ENCODE data around the gene NOL3.
A peak's percentile ranks its signal among the peaks of the same experiment; 100 is the strongest.

NOL3 gene

GRCh38 chr16:67155295-67156142 lies 14.8 kb upstream of the NOL3 start:
- DNase-seq (ENCODE audit: low read depth) = peak; percentile 50

DNA sequence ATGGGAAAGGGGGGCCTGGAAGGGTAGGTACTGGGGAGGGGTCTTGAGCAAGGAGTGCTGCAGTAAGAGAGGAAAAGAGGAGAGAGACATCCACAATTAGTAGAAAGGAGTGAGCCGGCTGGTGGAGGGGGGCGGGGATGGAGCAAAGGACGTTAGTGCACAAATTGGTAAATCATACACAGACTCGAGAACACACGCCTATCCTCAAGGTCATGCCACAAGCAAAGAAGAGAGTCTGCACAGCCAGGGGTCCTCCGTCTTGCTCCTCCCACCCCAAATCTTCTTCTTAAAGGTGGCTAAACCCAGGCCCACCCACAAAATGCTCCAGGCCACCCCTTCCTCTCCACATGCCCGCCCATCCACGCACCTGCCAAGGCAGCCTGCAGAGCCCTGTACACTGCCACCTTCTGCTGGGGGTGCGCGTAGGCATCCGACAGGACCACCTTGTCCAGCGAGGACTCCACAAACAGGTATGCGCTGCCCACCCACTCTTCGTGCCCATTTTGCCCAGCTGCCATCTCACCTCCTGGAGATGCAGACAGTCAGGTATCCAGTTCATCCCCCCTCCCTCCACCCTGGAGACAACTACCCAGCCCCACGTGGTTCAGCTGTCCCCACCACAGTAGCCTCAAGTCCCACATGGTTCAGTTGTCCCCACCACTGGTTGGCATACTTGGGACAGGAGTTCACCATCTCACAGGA lies 14.0 kb upstream of the NOL3 start:
- no peak for DNase-seq (ENCODE audit: low read depth)

GRCh38 chr16:67157106-67157748 lies 13.1 kb upstream of the NOL3 start:
- no peak for DNase-seq (ENCODE audit: low read depth)

GRCh38 chr16:67157892-67158635 lies 12.3 kb upstream of the NOL3 start:
- DNase-seq (ENCODE audit: low read depth) = no peak

GRCh38 chr16:67158637-67159600 lies 11.4 kb upstream of the NOL3 start:
- DNase-seq (ENCODE audit: low read depth) = peak; percentile 63

DNA sequence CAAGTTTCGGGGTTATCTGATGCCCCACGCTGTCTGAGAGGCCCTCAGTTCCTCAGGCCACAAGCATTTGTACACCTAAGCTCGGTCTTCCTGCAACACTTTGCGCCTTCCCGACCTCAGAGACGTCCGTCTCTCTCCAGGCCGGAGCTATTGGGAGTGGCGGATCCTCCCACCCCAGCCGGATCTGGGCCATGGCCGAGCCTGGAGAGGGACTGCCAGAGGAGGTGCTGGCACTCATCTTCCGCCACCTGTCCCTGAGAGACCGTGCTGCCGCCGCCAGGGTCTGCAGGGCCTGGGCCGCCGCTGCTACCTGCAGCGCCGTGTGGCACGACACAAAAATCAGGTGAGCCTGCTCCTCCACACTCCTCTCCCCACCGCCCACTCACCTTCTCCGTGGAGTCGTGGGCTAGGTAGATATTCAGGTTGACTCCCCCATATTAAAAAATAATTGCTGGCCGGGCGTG lies 8.7 kb upstream of the NOL3 start:
- no peak for DNase-seq (ENCODE audit: low read depth)

DNA sequence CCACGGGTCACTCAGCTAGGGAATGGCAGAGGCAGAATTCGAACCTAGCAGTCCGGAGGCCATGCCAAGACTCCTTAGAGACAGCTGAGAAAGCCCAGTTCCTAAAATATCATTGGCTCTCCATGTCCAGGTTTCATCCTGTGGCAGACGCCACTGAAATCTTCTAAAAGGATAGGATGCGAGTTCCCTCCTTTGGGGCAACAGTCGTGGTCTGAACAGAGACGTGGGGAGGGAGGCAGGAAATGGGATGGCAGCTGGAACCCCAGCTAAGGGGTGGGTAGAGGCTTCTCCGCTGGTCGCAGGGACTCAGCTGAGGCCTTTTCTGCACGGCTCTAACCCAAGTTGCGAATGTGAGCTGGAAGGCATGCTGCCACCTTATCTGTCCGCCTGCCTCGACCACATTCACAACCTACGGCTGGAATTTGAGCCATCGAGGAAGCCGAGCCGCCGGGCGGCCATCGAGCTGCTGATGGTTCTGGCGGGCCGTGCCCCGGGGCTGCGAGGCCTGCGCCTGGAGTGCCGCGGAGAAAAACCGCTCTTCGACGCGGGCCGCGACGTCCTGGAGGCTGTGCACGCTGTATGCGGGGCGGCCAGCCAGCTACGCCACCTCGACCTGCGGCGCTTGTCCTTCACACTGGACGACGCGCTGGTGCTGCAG lies 7.7 kb upstream of the NOL3 start:
- no peak for DNase-seq (ENCODE audit: low read depth)

DNA sequence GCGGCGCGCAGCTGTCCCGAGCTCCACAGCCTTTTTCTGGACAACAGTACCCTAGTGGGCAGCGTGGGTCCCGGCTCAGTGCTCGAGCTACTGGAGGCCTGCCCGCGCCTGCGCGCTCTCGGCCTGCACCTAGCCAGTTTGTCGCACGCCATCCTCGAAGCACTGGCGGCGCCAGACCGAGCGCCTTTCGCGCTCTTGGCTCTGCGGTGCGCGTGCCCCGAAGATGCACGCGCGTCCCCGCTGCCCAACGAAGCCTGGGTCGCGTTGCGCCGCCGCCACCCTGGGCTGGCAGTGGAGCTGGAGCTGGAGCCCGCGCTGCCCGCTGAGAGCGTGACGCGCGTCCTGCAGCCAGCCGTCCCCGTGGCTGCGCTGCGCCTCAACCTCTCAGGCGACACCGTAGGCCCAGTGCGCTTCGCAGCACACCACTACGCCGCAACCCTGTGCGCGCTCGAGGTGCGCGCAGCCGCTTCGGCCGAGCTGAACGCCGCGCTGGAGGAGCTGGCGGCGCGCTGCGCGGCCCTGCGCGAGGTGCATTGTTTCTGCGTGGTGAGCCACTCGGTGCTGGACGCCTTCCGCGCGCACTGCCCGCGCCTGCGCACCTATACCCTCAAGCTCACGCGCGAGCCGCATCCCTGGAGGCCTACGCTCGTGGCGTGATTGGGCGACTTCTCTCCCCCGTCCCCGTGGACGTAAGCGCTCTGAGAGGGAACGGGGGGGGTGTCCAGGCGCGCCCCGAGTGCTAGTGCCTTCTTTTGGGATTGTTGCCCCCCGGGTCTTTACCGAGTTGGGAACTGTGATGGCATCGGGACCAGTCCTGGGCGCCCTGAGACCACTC lies 7.0 kb upstream of the NOL3 start:
- DNase-seq (ENCODE audit: low read depth) = no peak

DNA sequence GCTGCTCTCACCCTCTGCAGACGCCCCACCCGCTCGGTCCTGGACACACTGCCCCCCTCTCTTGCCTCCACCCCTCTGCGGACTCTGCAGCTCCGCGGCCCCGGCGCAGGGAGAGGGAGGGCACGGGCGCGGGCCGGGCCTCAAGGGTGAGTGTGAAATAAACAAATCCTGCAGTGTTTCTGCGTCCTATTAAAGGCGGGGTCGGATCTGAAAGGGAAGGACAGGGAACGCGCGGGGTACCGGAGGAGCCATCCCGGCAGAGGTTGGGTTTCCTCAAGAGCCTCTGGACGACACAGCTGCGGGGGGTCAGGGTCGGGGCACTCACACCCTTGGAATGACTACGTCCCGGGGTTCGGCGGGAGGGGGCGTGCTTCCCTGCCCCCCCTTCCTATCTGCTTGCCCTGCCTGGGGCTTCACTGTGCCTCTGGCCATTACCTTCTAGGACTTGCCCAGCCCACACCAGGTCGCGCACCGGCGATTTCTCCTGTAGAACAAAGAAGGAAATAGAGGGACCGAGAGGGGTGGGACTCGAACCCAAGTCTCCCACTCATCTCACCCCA lies 6.3 kb upstream of the NOL3 start:
- DNase-seq (ENCODE audit: low read depth) = no peak

GRCh38 chr16:67164599-67165061 lies 5.7 kb upstream of the NOL3 start, which contains the start of gene HSF4:
Gene HSF4 (plus strand): TSS chr16:67164745. CDS start chr16:67164812, 67 bp downstream.
- DNase-seq (ENCODE audit: low read depth) = no peak

DNA sequence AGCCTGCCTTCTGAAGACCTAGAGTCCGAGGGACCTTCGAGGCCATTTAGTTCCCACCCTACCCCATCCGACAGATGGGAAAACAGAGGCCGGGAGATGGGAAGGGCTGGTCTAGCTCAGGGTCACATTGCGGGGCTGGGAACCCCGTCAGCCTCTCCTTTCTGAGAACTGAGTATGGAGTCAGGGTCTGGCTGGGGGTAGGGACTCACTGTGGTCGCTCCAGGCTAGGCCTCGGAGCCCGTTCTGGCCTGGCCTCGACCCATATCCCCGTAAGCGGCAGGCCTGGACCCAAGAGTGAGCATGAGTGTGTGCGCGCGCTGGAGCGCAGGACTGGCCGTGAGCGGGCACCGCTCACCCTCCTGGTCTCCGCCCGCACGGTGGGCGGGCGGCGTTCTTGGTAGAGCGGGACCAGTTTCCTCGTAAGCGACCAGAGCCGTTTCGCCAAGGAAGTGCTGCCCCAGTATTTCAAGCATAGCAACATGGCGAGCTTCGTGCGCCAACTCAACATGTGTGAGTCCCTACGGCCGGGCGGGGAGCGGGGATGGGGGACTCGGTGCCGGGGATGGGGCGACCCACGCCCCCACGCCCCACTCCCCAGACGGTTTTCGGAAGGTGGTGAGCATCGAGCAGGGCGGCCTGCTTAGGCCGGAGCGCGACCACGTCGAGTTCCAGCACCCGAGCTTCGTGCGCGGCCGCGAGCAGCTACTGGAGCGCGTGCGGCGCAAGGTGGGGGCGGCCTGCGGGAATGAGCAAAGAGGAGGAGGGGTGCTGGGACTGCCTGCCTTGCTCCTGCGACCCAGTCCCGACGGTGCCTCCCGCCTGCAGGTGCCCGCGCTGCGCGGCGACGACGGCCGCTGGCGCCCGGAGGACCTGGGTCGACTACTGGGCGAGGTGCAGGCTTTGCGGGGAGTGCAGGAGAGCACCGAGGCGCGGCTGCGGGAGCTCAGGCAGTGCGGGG lies 4.9 kb upstream of the NOL3 start:
- DNase-seq (ENCODE audit: low read depth) = no peak

GRCh38 chr16:67166110-67166547 lies 4.2 kb upstream of the NOL3 start:
- DNase-seq (ENCODE audit: low read depth) = no peak

- DNase-seq (ENCODE audit: low read depth) = no peak
Observed at GRCh38 chr16:67166598-67167168, 3.7 kb upstream of the NOL3 start.

DNA sequence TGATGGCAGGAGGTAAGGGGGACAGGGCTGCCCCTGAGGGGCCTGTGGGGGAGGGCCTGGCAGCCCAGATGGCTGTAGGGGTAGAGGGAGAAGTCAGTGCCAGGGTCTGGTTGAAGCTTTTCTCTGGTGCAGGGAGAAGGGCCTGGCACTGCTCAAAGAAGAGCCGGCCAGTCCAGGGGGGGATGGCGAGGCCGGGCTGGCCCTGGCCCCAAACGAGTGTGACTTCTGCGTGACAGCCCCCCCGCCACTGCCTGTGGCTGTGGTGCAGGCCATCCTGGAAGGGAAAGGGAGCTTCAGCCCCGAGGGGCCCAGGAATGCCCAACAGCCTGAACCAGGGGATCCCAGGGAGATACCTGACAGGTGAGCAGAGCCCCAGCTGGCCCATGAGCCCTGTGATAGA lies 2.8 kb upstream of the NOL3 start:
- no peak for DNase-seq (ENCODE audit: low read depth)

GRCh38 chr16:67169011-67169451 lies 1.3 kb upstream of the NOL3 start:
- no peak for DNase-seq (ENCODE audit: low read depth)

GRCh38 chr16:67169642-67170167 lies 633 bp upstream of the NOL3 start:
- DNase-seq (ENCODE audit: low read depth) = no peak

Measured in stimulated activated CD8-positive, alpha-beta memory T cell treated with anti-CD3 and anti-CD28 coated beads, Interleukin-15, amount 100 ng/mL, for 1 hour (primary cell).